Transverse colon (tissue), 4 donors: ENCODE data around the gene SREBF2. TPM values are rescaled to one million over a fixed set of nuclear protein-coding genes. Genes with fewer than 3 reads are reported as not detected.
A peak's percentile ranks its signal among the peaks of the same experiment; 100 is the strongest.

Experiments used
- DNase-seq: peaks from one replicate; pipeline ENCODE4 v3.0.0-alpha.2; 2019
- H3K27ac ChIP-seq, 4 donors: fragments of 200-600 bp; sonication (generic); 2 replicates each; pipeline ENCODE4 v1.5.1; 2016 to 2018; ENCODE audit warnings: inconsistent platforms in 4 of 4
- H3K27me3 ChIP-seq: fragments of 200-600 bp; sonication (generic); 2 replicates; pipeline ENCODE4 v1.5.1; 2017; ENCODE audit warnings: inconsistent platforms
- H3K36me3 ChIP-seq, 4 donors: fragments of 200-600 bp; sonication (generic); 2 replicates each; pipeline ENCODE4 v1.5.1; 2017 to 2019; ENCODE audit warnings: inconsistent platforms in 4 of 4
- H3K4me1 ChIP-seq, 4 donors: fragments of 200-600 bp; sonication (generic); 2 replicates each; pipeline ENCODE4 v1.5.1; 2017 to 2020; ENCODE audit warnings: inconsistent platforms in 4 of 4
- H3K4me3 ChIP-seq, 4 donors: fragments of 200-600 bp; sonication (generic); 1 replicate in 1 of 4; 2 replicates in 3 of 4; pipeline versions ENCODE4 v1.5.1 to v1.6.1; 2017 to 2019; ENCODE audit warnings: inconsistent platforms in 4 of 4
- H3K9me3 ChIP-seq, 2 donors: fragments of 200-600 bp; sonication (generic); 2 replicates each; pipeline ENCODE4 v1.5.1; 2017 to 2019; ENCODE audit warnings: inconsistent platforms in 2 of 2
- EP300 ChIP-seq: sonication (generic); formaldehyde crosslinking; IDR thresholded peaks from one replicate; pipeline ENCODE4 v1.6.1; 2017; ENCODE audit warnings: antibody characterized with exemption, low read depth
- POLR2A ChIP-seq: fragments of 450-650 bp; IDR thresholded peaks from one replicate; pipeline ENCODE4 v1.6.1; 2016; ENCODE audit warnings: antibody characterized with exemption, mild to moderate bottlenecking, moderate library complexity
- POLR2AphosphoS5 ChIP-seq, 3 donors: sonication (generic); formaldehyde crosslinking; IDR thresholded peaks; one replicate each; pipeline ENCODE4 v1.6.1; 2016; ENCODE audit warnings: antibody characterized with exemption in 3 of 3
- WGBS, 2 donors: methylation state at CpG; one replicate each; pipeline ENCODE4 v1.1.5; 2018; ENCODE audit warnings: low coverage in 1 of 2; 5-methylcytosine and 5-hydroxymethylcytosine counted together
- in situ Hi-C, 4 donors: fragments of 200-750 bp; cut with MboI; loops; one replicate each; pipeline versions ENCODE4 v1.15.0 to v1.15.1; 2017; ENCODE audit warnings: low sequenced_read_pairs in 3 of 4, low pct_ligation_motif_present in 1 of 4, low pct_unique_long_range_greater_than_20kb in 1 of 4
- intact Hi-C: fragments of 100-400 bp; cut with DNase I; formaldehyde crosslinking; loops from one replicate; pipeline ENCODE4 v1.15.1; 2023; ENCODE audit warnings: low total_unique reads
- total RNA-seq, 4 donors: library from RNA; depleted of rRNA; stranded (reverse); fragments of >200 nt; gene quantifications; one replicate each; pipeline ENCODE4 v1.1.0, GENCODE V29; 2016
- TF ChIP-seq, protein P1 (sequence below), 5 experiments: fragments of 200-600 bp in 3 of 5; fragments of 450-650 bp in 2 of 5; sonication (generic) in 3 of 5; IDR thresholded peaks; 1 replicate in 2 of 5; 2 replicates in 3 of 5; pipeline ENCODE4 v1.5.1; 2016 to 2017; ENCODE audit warnings: antibody characterized with exemption in 5 of 5, inconsistent platforms in 3 of 5, mild to moderate bottlenecking in 2 of 5, moderate library complexity in 1 of 5

Gene SREBF2
- total RNA-seq, 4 donors from 2014 or later = 156 to 252 (median 166) TPM

GRCh38 chr22:41915786-41916493, 83.0 kb downstream of the SREBF2 start:
- Histone ChIP-seq H3K27ac (no peak overlapping the region), H3K27me3 (peaks cover 96% of the 10 kb centered on the region), H3K36me3 (no peaks in the 10 kb centered on the region), H3K9me3 (no peaks in the 10 kb centered on the region), H3K4me3 (no peak overlapping the region), H3K4me1 (peaks cover 14 to 47% (median 40%) of the 10 kb centered on the region in 4 donors)
- in situ Hi-C loops (no loop called here), intact Hi-C loops (loop anchor here (5.0 kb wide), 1 partner anchor 34 kb away; no protein-coding TSS in a partner anchor)
- WGBS, 2 donors = 50 to 84% methylated on average over 2 to 11 of the region's 11 CpGs
- no peak for TF ChIP-seq EP300
- no peak for TF ChIP-seq POLR2A
- DNase-seq = no peak

- Histone ChIP-seq H3K27me3 (peaks cover 88% of the 10 kb centered on the region), H3K9me3 (no peaks in the 10 kb centered on the region), H3K36me3 (no peaks in the 10 kb centered on the region), H3K27ac (no peak overlapping the region), H3K4me1 (peaks cover 9 to 43% (median 36%) of the 10 kb centered on the region in 4 donors), H3K4me3 (no peak overlapping the region)
- in situ Hi-C loops = no loop called here
- TF ChIP-seq EP300 (no peak), POLR2A (no peak), POLR2AphosphoS5 (IDR thresholded peaks at IDR 0.05) (no peak)
- TF ChIP-seq, protein P1, sequence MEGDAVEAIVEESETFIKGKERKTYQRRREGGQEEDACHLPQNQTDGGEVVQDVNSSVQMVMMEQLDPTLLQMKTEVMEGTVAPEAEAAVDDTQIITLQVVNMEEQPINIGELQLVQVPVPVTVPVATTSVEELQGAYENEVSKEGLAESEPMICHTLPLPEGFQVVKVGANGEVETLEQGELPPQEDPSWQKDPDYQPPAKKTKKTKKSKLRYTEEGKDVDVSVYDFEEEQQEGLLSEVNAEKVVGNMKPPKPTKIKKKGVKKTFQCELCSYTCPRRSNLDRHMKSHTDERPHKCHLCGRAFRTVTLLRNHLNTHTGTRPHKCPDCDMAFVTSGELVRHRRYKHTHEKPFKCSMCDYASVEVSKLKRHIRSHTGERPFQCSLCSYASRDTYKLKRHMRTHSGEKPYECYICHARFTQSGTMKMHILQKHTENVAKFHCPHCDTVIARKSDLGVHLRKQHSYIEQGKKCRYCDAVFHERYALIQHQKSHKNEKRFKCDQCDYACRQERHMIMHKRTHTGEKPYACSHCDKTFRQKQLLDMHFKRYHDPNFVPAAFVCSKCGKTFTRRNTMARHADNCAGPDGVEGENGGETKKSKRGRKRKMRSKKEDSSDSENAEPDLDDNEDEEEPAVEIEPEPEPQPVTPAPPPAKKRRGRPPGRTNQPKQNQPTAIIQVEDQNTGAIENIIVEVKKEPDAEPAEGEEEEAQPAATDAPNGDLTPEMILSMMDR (IDR thresholded peaks at IDR 0.05) = no peak
- intact Hi-C loops = loop anchor here (5.0 kb wide), 1 partner anchor 35 kb away; no protein-coding TSS in a partner anchor
- DNase-seq = no peak
- 38 to 59% methylated on average over 5 to 10 of the region's 10 CpGs for WGBS, 2 donors
Observed at GRCh38 chr22:41916745-41917358, 83.9 kb downstream of the SREBF2 start.

DNA sequence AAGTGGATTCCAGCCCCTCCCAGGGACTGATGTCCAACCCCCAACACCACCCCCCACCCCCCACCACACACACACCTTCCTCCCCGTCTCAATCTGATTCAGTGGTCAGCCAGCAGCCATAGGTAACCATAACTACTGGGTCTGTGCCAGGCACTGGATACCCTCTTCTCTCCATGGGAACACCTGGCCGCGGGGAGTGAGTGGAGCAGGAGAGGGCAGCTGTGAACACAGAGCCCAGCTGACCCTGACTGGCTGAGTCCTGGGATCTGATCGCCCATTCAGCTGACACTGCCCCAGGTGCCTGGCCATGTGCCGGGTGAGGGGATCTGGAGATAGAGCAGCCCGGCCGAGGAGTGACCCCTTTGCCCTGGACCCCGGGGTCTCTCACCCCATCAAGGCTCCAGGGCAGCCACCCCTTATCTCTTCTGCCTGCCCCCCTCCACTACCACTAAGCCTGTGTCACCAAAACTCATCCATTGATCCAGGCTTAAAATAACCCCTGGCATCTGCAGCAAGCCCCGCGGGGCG, 84.5 kb downstream of the SREBF2 start:
- Histone ChIP-seq H3K27ac (no peak overlapping the region), H3K36me3 (no peaks in the 10 kb centered on the region), H3K4me1 (peaks cover 9 to 43% (median 36%) of the 10 kb centered on the region in 4 donors), H3K4me3 (no peak overlapping the region), H3K27me3 (peaks cover 83% of the 10 kb centered on the region), H3K9me3 (no peaks in the 10 kb centered on the region)
- in situ Hi-C loops (no loop called here), intact Hi-C loops (loop anchor here (5.0 kb wide), 1 partner anchor 35 kb away; no protein-coding TSS in a partner anchor)
- TF ChIP-seq POLR2A = no peak
- TF ChIP-seq, protein P1 (IDR thresholded peaks at IDR 0.05) = no peak
- TF ChIP-seq EP300 = no peak
- no peak for TF ChIP-seq POLR2AphosphoS5 (IDR thresholded peaks at IDR 0.05)
- 60% methylated on average over 11 of the region's 11 CpGs; no CpG with 5 or more reads in 1 of the 2 donors for WGBS, 2 donors
- DNase-seq = no peak

- 66% methylated on average over 23 of the region's 23 CpGs; no CpG with 5 or more reads in 1 of the 2 donors for whole genome bisulfite sequencing, 2 donors
- peaks cover 9 to 43% (median 36%) of the 10 kb centered on the region in 4 donors for H3K4me1 ChIP-seq
- in situ Hi-C loops (no loop called here), intact Hi-C loops (loop anchor here (5.0 kb wide), 1 partner anchor 36 kb away; no protein-coding TSS in a partner anchor)
- no peak overlapping the region for H3K4me3 ChIP-seq
- TF ChIP-seq, protein P1 (IDR thresholded peaks at IDR 0.05) = no peak
- TF ChIP-seq POLR2A (no peak), POLR2AphosphoS5 (IDR thresholded peaks at IDR 0.05) (no peak), EP300 (no peak)
- peaks cover 75% of the 10 kb centered on the region for H3K27me3 ChIP-seq
- H3K9me3 ChIP-seq = no peaks in the 10 kb centered on the region
- DNase-seq = peak; percentile 64
- no peaks in the 10 kb centered on the region for H3K36me3 ChIP-seq
- H3K27ac ChIP-seq = no peak overlapping the region
Observed at GRCh38 chr22:41917903-41918791, 85.2 kb downstream of the SREBF2 start.
